ENCODE measurements around the gene GSTM4.

DNA sequence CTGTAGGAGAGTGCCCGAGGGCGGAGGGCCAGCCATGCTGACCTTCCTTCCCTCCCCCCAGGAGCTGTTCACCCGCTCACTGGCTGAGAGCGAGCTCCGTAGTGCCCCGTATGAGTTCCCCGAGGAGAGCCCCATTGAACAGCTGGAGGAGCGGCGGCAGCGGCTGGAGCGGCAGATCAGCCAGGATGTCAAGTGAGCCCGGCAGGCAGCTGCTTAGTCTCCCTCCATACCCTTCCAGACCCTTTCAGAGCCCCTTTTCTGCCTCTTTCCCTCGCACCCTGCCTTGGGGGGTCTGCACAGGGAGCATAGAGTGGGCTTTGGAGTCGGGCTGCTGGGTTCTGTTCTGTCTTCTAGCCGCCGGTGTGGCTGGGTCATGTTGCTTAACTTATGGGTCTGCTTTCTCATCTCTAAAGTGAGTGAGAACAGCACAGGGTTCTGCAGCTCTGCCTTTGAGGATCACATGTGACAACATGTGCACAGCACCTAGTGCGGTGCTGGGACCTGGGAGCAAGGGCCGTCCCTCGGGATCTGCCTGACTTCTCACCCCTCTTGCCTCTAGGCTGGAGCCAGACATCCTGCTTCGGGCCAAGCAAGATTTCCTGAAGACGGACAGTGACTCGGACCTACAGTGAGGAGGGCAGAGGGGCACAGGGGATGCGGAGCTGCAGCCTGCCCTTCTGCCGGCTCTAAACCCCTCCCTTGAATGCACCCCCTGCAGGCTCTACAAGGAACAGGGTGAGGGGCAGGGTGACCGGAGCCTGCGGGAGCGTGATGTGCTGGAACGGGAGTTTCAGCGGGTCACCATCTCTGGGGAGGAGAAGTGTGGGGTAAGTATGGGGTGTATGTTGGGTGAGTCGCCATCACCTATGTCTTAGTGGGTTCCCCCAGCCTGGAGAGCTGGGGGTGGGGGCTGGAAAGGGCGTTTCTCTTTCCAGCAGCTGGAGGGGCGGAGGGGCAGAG, 30.0 kb upstream of the GSTM4 start:
- TF ChIP-seq, protein P1, sequence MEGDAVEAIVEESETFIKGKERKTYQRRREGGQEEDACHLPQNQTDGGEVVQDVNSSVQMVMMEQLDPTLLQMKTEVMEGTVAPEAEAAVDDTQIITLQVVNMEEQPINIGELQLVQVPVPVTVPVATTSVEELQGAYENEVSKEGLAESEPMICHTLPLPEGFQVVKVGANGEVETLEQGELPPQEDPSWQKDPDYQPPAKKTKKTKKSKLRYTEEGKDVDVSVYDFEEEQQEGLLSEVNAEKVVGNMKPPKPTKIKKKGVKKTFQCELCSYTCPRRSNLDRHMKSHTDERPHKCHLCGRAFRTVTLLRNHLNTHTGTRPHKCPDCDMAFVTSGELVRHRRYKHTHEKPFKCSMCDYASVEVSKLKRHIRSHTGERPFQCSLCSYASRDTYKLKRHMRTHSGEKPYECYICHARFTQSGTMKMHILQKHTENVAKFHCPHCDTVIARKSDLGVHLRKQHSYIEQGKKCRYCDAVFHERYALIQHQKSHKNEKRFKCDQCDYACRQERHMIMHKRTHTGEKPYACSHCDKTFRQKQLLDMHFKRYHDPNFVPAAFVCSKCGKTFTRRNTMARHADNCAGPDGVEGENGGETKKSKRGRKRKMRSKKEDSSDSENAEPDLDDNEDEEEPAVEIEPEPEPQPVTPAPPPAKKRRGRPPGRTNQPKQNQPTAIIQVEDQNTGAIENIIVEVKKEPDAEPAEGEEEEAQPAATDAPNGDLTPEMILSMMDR (IDR thresholded peaks at IDR 0.05) = no peak
- TF ChIP-seq POLR2A (IDR thresholded peaks at IDR 0.05) = no peak

Data from thyroid gland (tissue), 4 donors.